Hepatocyte (in vitro differentiated cells): ENCODE data around the gene MPP1.

Experiments used
- CTCF ChIP-seq: fragments of 200-600 bp; sonication (generic); IDR thresholded peaks from 2 replicates; pipeline ENCODE4 v1.5.1; 2016; ENCODE audit warnings: antibody characterized with exemption, mild to moderate bottlenecking; ENCODE audit not compliant: poor library complexity
- EZH2 ChIP-seq: fragments of 200-600 bp; sonication (generic); IDR thresholded peaks from 2 replicates; pipeline ENCODE4 v1.6.1; 2016; ENCODE audit warnings: antibody characterized with exemption, mild to moderate bottlenecking, borderline replicate concordance
- EZH2phosphoT487 ChIP-seq: fragments of 200-600 bp; sonication (generic); IDR thresholded peaks from one replicate; pipeline ENCODE4 v1.6.1; 2018; ENCODE audit warnings: antibody characterized with exemption, mild to moderate bottlenecking, low read depth, moderate library complexity; ENCODE audit not compliant: unreplicated experiment, severe bottlenecking

DNA sequence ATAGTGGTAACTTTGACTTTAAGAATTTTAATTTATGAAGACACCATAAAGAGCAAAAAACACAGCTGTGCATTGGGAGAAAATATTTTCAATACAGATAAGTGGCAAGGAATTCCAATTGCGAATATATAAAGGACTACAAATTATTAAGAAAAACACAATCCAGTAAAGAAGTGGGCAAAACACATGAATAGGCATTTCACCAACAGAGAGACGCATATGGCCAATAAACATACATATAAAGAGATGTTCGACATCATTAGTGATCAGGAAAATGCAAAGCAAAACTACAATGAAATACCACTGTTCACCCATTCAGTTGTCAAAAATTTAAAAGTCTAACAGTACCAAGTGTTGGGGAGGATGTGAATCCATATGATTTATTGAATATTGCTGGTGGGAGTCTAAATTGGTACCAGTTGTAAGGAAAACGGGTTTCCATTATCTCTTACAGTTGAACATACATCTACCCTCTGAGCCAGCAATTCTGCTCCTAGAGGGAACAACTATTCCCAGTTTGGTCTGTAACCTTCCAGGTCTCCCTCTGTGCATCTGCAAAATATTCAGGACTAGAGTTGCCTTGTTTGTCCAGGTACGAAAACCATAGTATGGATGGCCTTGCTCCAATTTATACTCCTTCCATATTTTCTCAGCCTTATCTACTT, 1.7 kb upstream of the MPP1 start:
- TF ChIP-seq CTCF (no peak), EZH2 (no peak), EZH2phosphoT487 (no peak)
